ENCODE data around the gene CMBL.

- TF ChIP-seq EZH2 (IDR thresholded peaks at IDR 0.05) (no peak), POLR2AphosphoS5 (IDR thresholded peaks at IDR 0.05; ENCODE audit: borderline replicate concordance, low read depth, low read length) (no peak), FOXP2 (optimal IDR thresholded peaks at IDR 0.05; ENCODE audit: control extremely low read depth, extremely low read length, insufficient read depth) (no peak)
Measured at GRCh38 chr5:10351199-10351905, 43.6 kb upstream of the CMBL start.
